CD4-positive, alpha-beta T cell treated with Interleukin-17A for 1 hour (primary cell): ENCODE data around the gene C2orf92.

Experiments used
- DNase-seq: peaks from one replicate; pipeline ENCODE4 v3.0.0-alpha.2; 2020

The C2orf92 gene

GRCh38 chr2:97714950-97715652, 45.6 kb downstream of the C2orf92 start:
- DNase-seq: no peak

GRCh38 chr2:97715951-97716694, 46.6 kb downstream of the C2orf92 start:
- no peak for DNase-seq

- DNase-seq: no peak
Observed at GRCh38 chr2:97716695-97717612, 47.4 kb downstream of the C2orf92 start.

GRCh38 chr2:97717613-97717995, 48.1 kb downstream of the C2orf92 start:
- DNase-seq: no peak

- peak; percentile 80 for DNase-seq
Observed at GRCh38 chr2:97718051-97718882, 48.8 kb downstream of the C2orf92 start.

- no peak for DNase-seq
Observed at GRCh38 chr2:97718942-97719341, 49.4 kb downstream of the C2orf92 start.

- no peak for DNase-seq
Observed at GRCh38 chr2:97719362-97720155, 50.0 kb downstream of the C2orf92 start.

- DNase-seq: no peak
Observed at GRCh38 chr2:97720746-97721145, 51.2 kb downstream of the C2orf92 start.

- DNase-seq: no peak
Observed at GRCh38 chr2:97722227-97722626, 52.7 kb downstream of the C2orf92 start.

GRCh38 chr2:97723156-97724072, 53.9 kb downstream of the C2orf92 start:
- DNase-seq: no peak

GRCh38 chr2:97724073-97724410, 54.5 kb downstream of the C2orf92 start:
- no peak for DNase-seq

- DNase-seq: no peak
Observed at GRCh38 chr2:97724501-97724900, 55.0 kb downstream of the C2orf92 start.

GRCh38 chr2:97724946-97725688, 55.6 kb downstream of the C2orf92 start:
- DNase-seq: no peak

- DNase-seq: no peak
Observed at GRCh38 chr2:97726261-97727064, 57.0 kb downstream of the C2orf92 start.

- no peak for DNase-seq
Observed at GRCh38 chr2:97727296-97727695, 57.8 kb downstream of the C2orf92 start.

GRCh38 chr2:97728091-97728731, 58.7 kb downstream of the C2orf92 start:
- no peak for DNase-seq

- DNase-seq: no peak
Observed at GRCh38 chr2:97730245-97730644, 60.7 kb downstream of the C2orf92 start.

GRCh38 chr2:97731274-97732020, 61.9 kb downstream of the C2orf92 start:
- DNase-seq: no peak
